Activated naive CD4-positive, alpha-beta T cell treated with anti-CD3 and anti-CD28 coated beads for 36 hours (primary cell): ENCODE measurements around the gene MYL3. TPM values are rescaled to one million over a fixed set of nuclear protein-coding genes. Genes with fewer than 3 reads are reported as not detected.

ENCODE experiments used
- CTCF ChIA-PET: fragments of 350-600 bp; sonication (Branson Sonifier 250); formaldehyde crosslinking; loops from one replicate; lab custom pipeline; 2021; ENCODE audit warnings: antibody characterized with exemption; lab: Charles Lee
- DNase-seq: peaks from one replicate; pipeline ENCODE4 v3.0.0-alpha.2; 2020
- H3K27ac Mint-ChIP-seq: one replicate; pipeline ENCODE4 v1.8.0; 2021; ENCODE audit warnings: mild to moderate bottlenecking, mixed read lengths
- H3K27me3 Mint-ChIP-seq: one replicate; pipeline ENCODE4 v1.8.0; 2021; ENCODE audit warnings: low read depth, mixed read lengths
- H3K36me3 Mint-ChIP-seq: one replicate; pipeline ENCODE4 v1.8.0; 2021; ENCODE audit warnings: low read depth, mixed read lengths
- H3K4me1 Mint-ChIP-seq: one replicate; pipeline ENCODE4 v1.8.0; 2021; ENCODE audit warnings: low read depth, mixed read lengths
- H3K4me3 Mint-ChIP-seq: one replicate; pipeline ENCODE4 v1.8.0; 2021; ENCODE audit warnings: mild to moderate bottlenecking, moderate library complexity, mixed read lengths
- H3K9me3 Mint-ChIP-seq: one replicate; pipeline ENCODE4 v1.8.0; 2021; ENCODE audit warnings: mixed read lengths
- intact Hi-C: fragments of 100-400 bp; cut with micrococcal nuclease; formaldehyde crosslinking; loops from one replicate; pipeline ENCODE4 v1.15.1; 2023
- total RNA-seq, 2 experiments: library from RNA; stranded (reverse); gene quantifications; one replicate each; pipeline ENCODE4 v1.2.3, GENCODE V29; 2021

Gene MYL3
- total RNA-seq, 2 experiments from 2014 or later = not detected

DNA sequence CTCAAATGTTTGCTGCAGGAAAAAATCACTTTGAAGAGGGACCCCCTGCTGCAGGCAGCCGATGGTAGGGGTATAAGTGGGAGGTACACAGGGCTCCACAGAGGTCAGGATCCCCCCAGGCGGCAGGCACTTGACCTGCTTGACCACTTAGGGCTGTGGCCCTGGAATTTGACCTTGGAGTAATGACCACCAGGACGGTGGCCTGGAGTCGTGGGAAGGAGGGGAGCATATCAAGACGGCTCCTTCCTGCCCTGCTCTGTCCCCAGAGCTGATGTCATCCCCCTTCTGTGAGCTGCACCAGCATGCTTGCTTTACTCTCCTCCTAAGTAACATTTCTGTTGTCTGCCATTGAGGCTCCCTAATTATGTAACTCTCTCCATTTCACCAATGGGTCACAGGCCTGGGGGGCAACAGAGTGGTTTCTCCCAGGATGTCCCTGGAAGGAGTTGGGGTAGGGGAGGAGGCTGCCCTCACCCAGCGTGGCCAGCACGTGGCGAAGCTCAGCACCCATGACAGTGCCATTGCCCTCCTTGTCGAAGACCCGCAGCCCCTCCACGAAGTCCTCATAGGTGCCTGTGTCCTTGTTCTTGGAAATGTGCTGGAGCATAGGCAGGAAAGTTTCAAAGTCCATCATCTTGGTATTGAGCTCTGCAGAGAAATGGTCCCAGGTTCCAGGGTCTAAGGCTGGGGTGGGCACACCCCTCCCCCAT is 4.1 kb downstream of the MYL3 start:
- intact Hi-C loops = no loop called here
- Mint-ChIP-seq H3K4me3 (no peak overlapping the region), H3K4me1 (no peaks in the 10 kb centered on the region), H3K9me3 (no peaks in the 10 kb centered on the region), H3K36me3 (no peaks in the 10 kb centered on the region), H3K27ac (no peak overlapping the region), H3K27me3 (no peaks in the 10 kb centered on the region)
- DNase-seq = peak; percentile 1
- CTCF ChIA-PET = interaction anchor here (0.9 to 1.7 kb wide), 6 partner anchors 9 to 156 kb away, joined by 3 to 5 read pairs (median 3); no protein-coding TSS in a partner anchor

DNA sequence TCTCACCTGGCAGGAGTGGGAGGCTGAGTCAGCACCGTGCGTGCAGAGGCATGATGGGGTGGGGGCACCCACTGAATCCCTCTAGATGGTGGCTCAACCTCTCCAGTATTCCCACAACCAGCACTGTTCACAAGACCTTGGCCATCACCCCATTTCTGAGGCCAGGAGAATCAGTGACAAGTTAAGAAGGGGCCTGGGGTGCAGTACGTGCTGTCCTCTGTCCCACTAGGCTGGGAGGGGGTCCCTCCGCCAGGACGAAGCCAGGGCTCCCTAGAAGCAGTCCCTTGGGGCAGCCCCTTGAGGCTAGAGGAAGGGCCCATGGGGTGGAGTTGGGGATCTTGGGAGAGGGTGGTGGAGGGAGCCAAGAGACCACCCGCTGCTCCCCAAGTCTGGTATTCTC is 4.8 kb downstream of the MYL3 start:
- intact Hi-C loops = no loop called here
- CTCF ChIA-PET = no interaction called here
- H3K9me3 Mint-ChIP-seq = no peaks in the 10 kb centered on the region
- H3K27ac Mint-ChIP-seq = no peak overlapping the region
- no peaks in the 10 kb centered on the region for H3K36me3 Mint-ChIP-seq
- no peaks in the 10 kb centered on the region for H3K4me1 Mint-ChIP-seq
- DNase-seq = no peak
- no peaks in the 10 kb centered on the region for H3K27me3 Mint-ChIP-seq
- no peak overlapping the region for H3K4me3 Mint-ChIP-seq

DNA sequence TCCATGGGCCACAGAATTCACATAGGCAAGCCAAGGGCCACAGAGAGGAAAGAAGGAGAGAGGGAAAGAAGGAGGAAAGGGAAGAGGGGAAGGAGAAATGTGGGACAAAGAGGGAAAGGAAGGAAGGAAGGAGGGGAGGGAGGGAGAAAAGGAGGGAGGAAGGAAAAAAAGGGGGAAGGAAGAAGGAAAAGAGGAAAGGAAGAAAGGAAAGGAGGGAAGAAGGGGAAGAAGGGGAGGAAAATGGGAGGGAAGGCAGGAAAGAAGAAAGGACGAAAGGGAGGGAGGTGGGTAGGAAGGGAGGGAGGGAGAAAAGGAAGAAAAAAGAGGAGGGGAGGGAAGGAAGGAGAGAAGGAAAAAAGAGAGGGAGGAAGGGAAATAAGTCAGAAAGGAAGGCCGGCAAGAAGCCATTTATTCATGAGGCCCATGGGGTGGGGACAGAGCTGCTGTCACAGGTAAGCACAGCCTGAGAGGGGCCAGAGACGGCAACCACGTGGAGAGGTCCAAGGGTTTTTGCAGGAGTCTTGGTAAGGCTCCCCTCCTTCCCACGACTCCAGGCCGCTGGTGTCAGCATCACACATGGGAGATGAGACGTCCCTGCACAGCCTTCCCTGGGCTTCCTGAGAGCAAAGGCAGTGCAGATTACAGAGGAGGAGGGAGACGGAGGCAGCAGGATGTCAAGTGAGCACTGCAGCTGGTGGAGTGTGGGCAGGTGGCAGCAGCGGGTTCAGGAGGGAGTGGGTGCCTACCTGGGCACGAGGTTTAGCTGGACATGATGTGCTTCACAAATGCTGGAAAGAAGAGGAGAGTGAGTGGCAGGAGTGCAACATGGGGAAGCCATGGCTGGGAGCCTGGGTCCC is 5.5 kb downstream of the MYL3 start:
- H3K36me3 Mint-ChIP-seq = no peaks in the 10 kb centered on the region
- H3K9me3 Mint-ChIP-seq = no peaks in the 10 kb centered on the region
- CTCF ChIA-PET = no interaction called here
- peak; percentile 0 for DNase-seq
- intact Hi-C loops = no loop called here
- H3K27me3 Mint-ChIP-seq = no peaks in the 10 kb centered on the region
- no peak overlapping the region for H3K27ac Mint-ChIP-seq
- H3K4me3 Mint-ChIP-seq = no peak overlapping the region
- H3K4me1 Mint-ChIP-seq = no peaks in the 10 kb centered on the region

DNA sequence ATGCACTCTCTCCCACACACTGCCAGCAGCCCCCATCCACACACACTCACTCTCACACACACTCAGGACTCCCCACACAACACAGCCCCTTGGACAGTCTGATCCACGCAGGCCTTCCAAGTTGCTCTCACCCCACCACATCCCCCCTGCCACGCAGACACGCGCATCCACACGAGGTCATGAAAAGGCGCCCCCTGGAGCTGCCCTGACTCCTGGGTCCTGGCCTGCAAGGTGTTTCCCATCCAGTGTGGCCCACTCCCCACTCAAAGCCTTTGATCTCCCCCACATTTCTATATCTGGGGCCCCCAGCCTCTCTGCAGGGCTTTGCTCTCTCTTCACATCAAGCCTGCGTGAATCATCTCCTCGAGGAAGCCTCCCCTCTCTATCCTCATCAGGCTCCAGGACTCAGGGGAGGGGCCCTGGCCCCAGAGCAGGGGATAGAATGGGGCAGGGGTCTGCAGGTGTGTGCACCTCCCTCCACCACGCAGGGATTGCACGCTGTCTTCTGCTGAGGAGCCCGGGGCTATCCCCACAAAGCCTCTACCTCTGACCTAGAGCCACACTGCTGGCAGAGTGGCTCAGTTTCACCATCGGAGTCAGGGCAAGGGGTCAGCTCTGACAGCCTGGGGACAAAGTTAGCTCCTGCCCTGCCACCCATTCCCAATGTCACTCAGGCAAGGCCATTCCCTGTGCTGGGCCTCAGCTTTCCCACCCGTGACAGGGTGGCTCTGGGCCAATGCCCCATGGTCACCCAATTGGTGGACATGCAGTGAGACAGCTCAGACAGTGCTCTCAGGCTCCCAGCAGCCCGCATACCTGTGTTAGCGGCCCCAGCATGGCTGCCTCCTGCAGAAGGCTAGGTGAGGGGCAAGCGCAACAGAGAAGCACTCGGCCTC is 6.4 kb downstream of the MYL3 start:
- Mint-ChIP-seq H3K4me3 (no peak overlapping the region), H3K4me1 (no peaks in the 10 kb centered on the region), H3K9me3 (no peaks in the 10 kb centered on the region), H3K27ac (no peak overlapping the region), H3K27me3 (no peaks in the 10 kb centered on the region), H3K36me3 (no peaks in the 10 kb centered on the region)
- DNase-seq = peak; percentile 2
- intact Hi-C loops = no loop called here
- CTCF ChIA-PET = no interaction called here

DNA sequence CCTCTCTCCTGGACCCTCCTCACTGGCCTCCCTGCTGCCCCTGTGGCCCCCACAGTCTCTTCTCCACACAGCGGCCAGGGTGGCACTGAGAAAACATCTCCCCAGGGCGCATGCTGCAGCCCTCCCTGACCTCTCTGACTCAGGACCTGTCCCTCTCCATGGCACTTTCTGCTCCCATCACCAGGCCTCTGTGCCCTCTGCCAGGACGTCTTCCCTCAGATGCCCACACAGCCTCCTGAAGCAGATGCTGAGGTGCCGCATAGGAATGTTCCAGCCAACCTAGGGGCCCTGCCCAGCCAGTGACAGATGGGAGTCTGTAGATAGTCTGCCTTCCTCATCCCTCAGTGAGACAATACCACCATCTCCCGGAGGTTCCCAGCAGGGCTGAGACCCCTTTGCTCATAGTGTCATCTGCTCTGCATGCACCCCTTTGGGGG is 8.7 kb downstream of the MYL3 start:
- CTCF ChIA-PET = no interaction called here
- Mint-ChIP-seq H3K36me3 (no peaks in the 10 kb centered on the region), H3K27ac (no peak overlapping the region), H3K9me3 (no peaks in the 10 kb centered on the region), H3K4me1 (no peaks in the 10 kb centered on the region), H3K27me3 (no peaks in the 10 kb centered on the region), H3K4me3 (no peak overlapping the region)
- intact Hi-C loops = no loop called here
- DNase-seq = peak; percentile 0

DNA sequence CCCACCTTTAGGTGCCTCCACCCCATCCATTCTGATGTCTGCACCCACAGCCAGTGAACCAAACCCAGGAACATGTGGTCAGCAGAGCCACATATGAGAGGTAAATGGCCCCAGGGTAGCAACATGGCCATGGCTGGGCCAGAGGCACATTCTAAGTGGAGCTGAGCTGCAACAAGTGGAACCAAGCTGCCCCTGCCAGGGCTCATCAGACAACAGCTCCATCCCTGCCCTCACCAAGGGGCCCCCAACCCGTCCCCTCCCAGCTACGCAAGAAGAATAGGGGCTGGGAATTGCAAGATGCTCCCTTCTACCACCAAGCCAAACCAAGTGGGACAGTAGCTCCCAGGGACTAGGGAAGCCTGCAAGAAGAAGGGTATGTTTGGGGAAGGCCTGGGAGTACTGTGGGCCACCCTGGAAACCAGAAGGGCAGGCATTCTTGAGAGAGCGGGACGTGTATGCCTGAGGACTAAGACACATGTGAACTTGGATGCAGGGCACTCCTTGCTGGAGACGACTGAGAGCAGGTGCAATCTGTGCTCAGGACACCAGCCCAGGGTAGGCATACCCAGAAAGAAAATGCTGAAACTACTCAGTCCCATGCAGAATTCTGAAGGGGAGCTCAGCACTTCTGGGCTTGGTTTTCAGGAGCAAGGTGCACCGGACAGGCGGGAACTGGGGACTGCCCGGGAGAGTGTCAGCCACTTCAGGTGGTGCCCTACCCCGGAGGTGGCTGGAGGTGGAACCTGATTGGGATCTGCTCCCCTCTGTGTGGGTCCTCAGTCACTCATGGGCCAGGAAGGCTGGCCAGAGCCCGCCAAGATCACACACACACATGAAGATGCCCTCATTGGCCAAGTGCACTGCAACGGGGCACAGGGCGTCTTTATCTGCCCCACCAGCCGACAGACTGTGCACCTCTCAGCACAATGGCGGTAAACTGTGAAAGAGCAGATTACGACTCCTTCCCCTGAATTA is 9.5 kb downstream of the MYL3 start:
- CTCF ChIA-PET = interaction anchor here (1.1 kb wide), 1 partner anchor 90 kb away, joined by 3 read pairs; no protein-coding TSS in a partner anchor
- H3K27me3 Mint-ChIP-seq = no peaks in the 10 kb centered on the region
- no peaks in the 10 kb centered on the region for H3K9me3 Mint-ChIP-seq
- intact Hi-C loops = no loop called here
- H3K4me1 Mint-ChIP-seq = no peaks in the 10 kb centered on the region
- H3K36me3 Mint-ChIP-seq = no peaks in the 10 kb centered on the region
- no peak overlapping the region for H3K4me3 Mint-ChIP-seq
- no peak overlapping the region for H3K27ac Mint-ChIP-seq
- DNase-seq = peak; percentile 0

DNA sequence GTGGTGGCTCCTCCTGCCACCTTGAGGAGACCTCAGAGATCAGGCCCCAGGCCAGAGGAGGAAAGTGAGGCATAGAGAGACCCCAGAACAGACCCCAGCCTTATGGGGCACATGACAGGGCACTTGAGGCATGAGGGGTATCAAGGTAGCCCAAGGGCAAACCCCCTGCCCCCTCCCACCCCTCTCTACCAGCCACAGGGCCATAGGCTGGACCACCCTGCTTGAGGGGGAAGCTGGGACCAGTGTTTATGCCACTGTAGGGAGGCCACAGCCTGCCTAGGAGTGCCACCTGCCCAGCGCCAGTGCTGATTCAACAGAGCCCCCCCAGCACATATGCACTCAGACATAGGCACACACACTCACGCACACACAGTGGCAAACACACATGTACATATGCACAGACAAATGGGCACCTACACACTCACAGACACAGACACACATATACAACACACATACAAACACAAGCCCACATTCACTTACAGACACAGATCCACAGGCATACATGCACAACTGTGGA is 10.3 kb downstream of the MYL3 start:
- Mint-ChIP-seq H3K27me3 (no peaks in the 10 kb centered on the region), H3K36me3 (no peaks in the 10 kb centered on the region), H3K4me3 (no peak overlapping the region), H3K4me1 (no peaks in the 10 kb centered on the region), H3K9me3 (no peaks in the 10 kb centered on the region), H3K27ac (no peak overlapping the region)
- intact Hi-C loops = no loop called here
- DNase-seq = peak; percentile 2
- CTCF ChIA-PET = interaction anchor here (1.1 kb wide), 1 partner anchor 89 kb away, joined by 3 read pairs; no protein-coding TSS in a partner anchor

DNA sequence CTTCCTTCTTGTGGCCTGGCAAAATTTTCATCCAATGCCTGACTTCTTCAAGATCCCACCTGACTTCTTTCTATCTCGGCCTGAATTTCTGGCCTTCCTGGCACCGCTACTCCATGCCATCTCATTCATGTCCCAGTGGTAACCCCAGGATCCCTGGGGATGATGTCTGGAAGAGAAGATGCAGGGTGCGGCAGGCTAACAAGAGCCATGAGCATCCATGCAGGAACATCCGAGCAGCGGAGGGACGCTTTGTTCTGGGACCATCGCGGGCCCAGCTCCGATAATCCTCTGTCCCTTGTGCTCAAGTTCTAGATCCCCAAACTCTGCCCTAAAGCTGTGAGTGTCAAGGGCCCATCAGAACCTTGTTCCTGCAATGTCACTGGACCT is 10.9 kb downstream of the MYL3 start:
- intact Hi-C loops = no loop called here

DNA sequence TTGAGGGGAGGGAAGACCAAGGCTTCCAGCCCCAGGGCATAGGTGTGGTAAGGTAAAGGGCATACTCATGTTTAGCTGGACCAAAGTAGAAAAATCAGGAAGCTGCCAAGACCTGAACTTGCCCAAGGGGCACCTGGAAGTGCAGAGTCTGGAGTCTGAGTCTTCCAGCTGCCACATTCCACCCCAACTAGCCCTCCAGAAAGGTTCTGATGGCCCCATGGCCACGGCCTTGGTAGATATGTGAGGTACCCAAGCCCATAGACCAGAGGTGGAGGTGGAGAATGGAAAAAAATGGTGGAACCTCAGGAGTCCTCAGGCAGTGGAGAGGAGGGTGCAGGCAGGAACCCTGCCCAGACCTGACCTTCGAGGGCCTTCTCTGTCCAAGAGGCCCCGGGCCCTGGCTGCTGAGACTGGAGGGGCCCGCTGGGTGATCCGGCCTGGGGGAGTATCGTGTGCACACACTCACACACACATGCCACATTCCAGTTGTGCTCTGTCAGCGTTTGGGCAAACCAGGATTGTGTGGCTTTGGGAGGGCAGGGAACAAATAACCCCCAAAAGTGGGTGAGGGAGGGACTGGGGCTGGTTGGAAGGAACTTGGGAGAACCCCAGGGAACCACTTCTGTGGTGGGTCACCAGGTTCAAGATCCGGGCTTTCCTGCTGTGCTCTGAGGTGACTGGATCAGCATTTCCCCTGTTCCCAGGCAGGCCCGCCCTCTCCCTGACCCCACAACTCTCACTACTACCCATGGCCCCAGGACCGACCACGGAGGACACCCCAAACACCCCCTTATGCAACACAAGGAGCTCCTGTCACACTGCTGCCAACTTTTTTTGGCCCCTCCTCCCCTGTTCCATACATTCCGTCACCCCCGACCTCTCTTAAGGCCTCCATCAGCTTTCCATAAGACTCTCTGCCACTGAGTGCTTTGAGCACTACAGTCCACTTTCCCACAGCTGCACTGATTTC is 11.6 kb downstream of the MYL3 start:
- intact Hi-C loops = no loop called here
- peak; percentile 1 for DNase-seq
- Mint-ChIP-seq H3K9me3 (no peaks in the 10 kb centered on the region), H3K4me1 (no peaks in the 10 kb centered on the region), H3K36me3 (no peaks in the 10 kb centered on the region), H3K4me3 (no peak overlapping the region), H3K27me3 (no peaks in the 10 kb centered on the region), H3K27ac (no peak overlapping the region)
- CTCF ChIA-PET = no interaction called here

More for the DNA sequence above, 10.9 kb downstream of the MYL3 start:
- DNase-seq = no peak
- Mint-ChIP-seq H3K27me3 (no peaks in the 10 kb centered on the region), H3K27ac (no peak overlapping the region), H3K9me3 (no peaks in the 10 kb centered on the region), H3K4me1 (no peaks in the 10 kb centered on the region), H3K36me3 (no peaks in the 10 kb centered on the region), H3K4me3 (no peak overlapping the region)
- CTCF ChIA-PET = no interaction called here

DNA sequence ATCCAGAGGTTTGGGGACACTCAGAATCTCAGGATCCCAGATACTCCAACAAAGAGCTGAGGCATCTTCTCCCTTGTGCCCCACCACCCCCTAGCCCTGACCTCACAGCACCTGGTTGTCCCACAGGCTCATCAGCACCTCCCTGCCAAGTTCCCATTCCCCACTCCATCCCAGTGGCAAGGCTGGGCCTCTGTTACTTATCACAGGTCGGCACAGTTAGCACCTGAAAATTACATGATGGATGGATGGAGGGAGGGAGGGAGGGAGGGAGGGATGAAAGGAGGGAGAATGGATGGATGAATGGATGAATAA is 12.8 kb downstream of the MYL3 start:
- CTCF ChIA-PET = interaction anchor here (1.6 kb wide), 1 partner anchor 9 kb away, joined by 3 read pairs; no protein-coding TSS in a partner anchor

More for the DNA sequence above, 12.8 kb downstream of the MYL3 start:
- no peaks in the 10 kb centered on the region for H3K9me3 Mint-ChIP-seq
- H3K27ac Mint-ChIP-seq = no peak overlapping the region
- H3K4me3 Mint-ChIP-seq = no peak overlapping the region
- no peak for DNase-seq
- H3K36me3 Mint-ChIP-seq = no peaks in the 10 kb centered on the region
- no peaks in the 10 kb centered on the region for H3K27me3 Mint-ChIP-seq
- intact Hi-C loops = no loop called here
- peaks cover 4% of the 10 kb centered on the region for H3K4me1 Mint-ChIP-seq
